Astrocyte (in vitro differentiated cells and primary cell): ENCODE data around the gene ZDHHC21.

Experiments used
- CTCF ChIP-seq: IDR thresholded peaks from 2 replicates; pipeline ENCODE4 v1.5.1; 2011; ENCODE audit warnings: low read depth, mild to moderate bottlenecking, inconsistent platforms, low read length, moderate library complexity; ENCODE audit not compliant: insufficient read depth
- EZH2 ChIP-seq: IDR thresholded peaks from 2 replicates; pipeline ENCODE4 v1.6.1; 2012; ENCODE audit warnings: mild to moderate bottlenecking, low read length, inconsistent platforms; ENCODE audit not compliant: insufficient read depth

- no peak for TF ChIP-seq CTCF
- no peak for TF ChIP-seq EZH2
Observed at GRCh38 chr9:14713187-14713767, 20.0 kb upstream of the ZDHHC21 start.
